DND-41 (cell line): ENCODE results near the gene IMPG1.

ENCODE experiments used
- ATAC-seq: fragments of 200-7000 bp; cut with Tn5 transposase; 3 replicates; pipeline ENCODE4 v1.9.1; 2021; ENCODE audit warnings: low read depth; ENCODE audit not compliant: insufficient read depth
- DNase-seq: peaks from one replicate; pipeline ENCODE4 v3.0.0-alpha.2; 2020
- H2AFZ ChIP-seq: 2 replicates; pipeline ENCODE4 v1.6.0; 2012; ENCODE audit warnings: low read depth, low read length
- H3K27ac ChIP-seq: 2 replicates; pipeline ENCODE4 v1.5.1; 2012; ENCODE audit warnings: low read length, inconsistent platforms
- H3K27me3 ChIP-seq: fragments of 200-600 bp; sonication (generic); 2 replicates; pipeline ENCODE4 v1.6.0; 2012; ENCODE audit warnings: low read length, mild to moderate bottlenecking, inconsistent platforms; ENCODE audit not compliant: insufficient read depth, poor library complexity
- H3K36me3 ChIP-seq: 2 replicates; pipeline ENCODE4 v1.5.1; 2012; ENCODE audit warnings: low read length, inconsistent platforms; ENCODE audit not compliant: insufficient read depth
- H3K4me1 ChIP-seq: 2 replicates; pipeline ENCODE4 v1.5.1; 2012; ENCODE audit warnings: mild to moderate bottlenecking, low read length; ENCODE audit not compliant: insufficient read depth
- H3K4me2 ChIP-seq: 2 replicates; pipeline ENCODE4 v1.6.0; 2012; ENCODE audit warnings: mild to moderate bottlenecking, moderate library complexity, low read length, inconsistent platforms; ENCODE audit not compliant: insufficient read depth
- H3K4me3 ChIP-seq, 2 experiments: fragments of 200-600 bp in 1 of 2; shearing (Covaris generic) in 1 of 2; 2 replicates each; pipeline ENCODE4 v1.5.1; 2012 to 2016; ENCODE audit warnings: inconsistent platforms in 2 of 2, low read length in 2 of 2, mild to moderate bottlenecking in 2 of 2, low read depth in 1 of 2, moderate library complexity in 1 of 2
- H3K79me2 ChIP-seq: 2 replicates; pipeline ENCODE4 v1.6.0; 2012; ENCODE audit warnings: low read length, inconsistent platforms; ENCODE audit not compliant: insufficient read depth
- H3K9ac ChIP-seq: 2 replicates; pipeline ENCODE4 v1.6.0; 2012; ENCODE audit warnings: low read depth, mild to moderate bottlenecking, inconsistent platforms, low read length, moderate library complexity
- H3K9me3 ChIP-seq: 2 replicates; pipeline ENCODE4 v1.5.1; 2012; ENCODE audit warnings: low read length, moderate library complexity, mild to moderate bottlenecking, inconsistent platforms; ENCODE audit not compliant: insufficient read depth, severe bottlenecking
- H4K20me1 ChIP-seq: 2 replicates; pipeline ENCODE4 v1.6.0; 2012; ENCODE audit warnings: low read length; ENCODE audit not compliant: insufficient read depth
- CTCF ChIP-seq: IDR thresholded peaks from 2 replicates; pipeline ENCODE4 v1.5.1; 2012; ENCODE audit warnings: borderline replicate concordance, low read length, moderate library complexity, mild to moderate bottlenecking; ENCODE audit not compliant: poor library complexity, severe bottlenecking; ENCODE audit errors: extremely low read depth
- EZH2 ChIP-seq: IDR thresholded peaks from 3 replicates; pipeline ENCODE4 v1.6.1; 2012; ENCODE audit warnings: borderline replicate concordance, low read depth, mild to moderate bottlenecking, moderate library complexity, low read length, inconsistent platforms; ENCODE audit not compliant: severe bottlenecking

Gene IMPG1

GRCh38 chr6:75952128-75952527 is 120.3 kb downstream of the IMPG1 start:
- H3K36me3 ChIP-seq: no peaks in the 10 kb centered on the region
- no peak for TF ChIP-seq CTCF
- no peak for TF ChIP-seq EZH2
- H3K4me1 ChIP-seq: no peaks in the 10 kb centered on the region
- no peak overlapping the region for H2AFZ ChIP-seq
- no peaks in the 10 kb centered on the region for H3K79me2 ChIP-seq
- no peak overlapping the region for H3K9ac ChIP-seq
- no peak overlapping the region for H3K4me2 ChIP-seq
- no peaks in the 10 kb centered on the region for H4K20me1 ChIP-seq
- H3K27ac ChIP-seq: no peak overlapping the region
- H3K9me3 ChIP-seq: no peaks in the 10 kb centered on the region
- no peaks in the 10 kb centered on the region for H3K27me3 ChIP-seq
- ATAC-seq: no peak
- H3K4me3 ChIP-seq: no peak overlapping the region
- DNase-seq: no peak

GRCh38 chr6:75947935-75948334 is 124.5 kb downstream of the IMPG1 start:
- H3K27me3 ChIP-seq: no peaks in the 10 kb centered on the region
- H3K79me2 ChIP-seq: no peaks in the 10 kb centered on the region
- no peaks in the 10 kb centered on the region for H3K9me3 ChIP-seq
- H3K36me3 ChIP-seq: no peaks in the 10 kb centered on the region
- no peaks in the 10 kb centered on the region for H4K20me1 ChIP-seq
- H3K27ac ChIP-seq: no peak overlapping the region
- DNase-seq: no peak
- H3K4me1 ChIP-seq: no peaks in the 10 kb centered on the region
- H2AFZ ChIP-seq: no peak overlapping the region
- H3K4me2 ChIP-seq: no peak overlapping the region
- H3K4me3 ChIP-seq: no peak overlapping the region
- no peak for TF ChIP-seq CTCF
- no peak for ATAC-seq
- no peak overlapping the region for H3K9ac ChIP-seq

GRCh38 chr6:75946146-75946831 is 126.2 kb downstream of the IMPG1 start:
- no peak for ATAC-seq
- Histone ChIP-seq H3K27me3 (no peaks in the 10 kb centered on the region), H3K9me3 (no peaks in the 10 kb centered on the region), H3K4me1 (no peaks in the 10 kb centered on the region), H4K20me1 (no peaks in the 10 kb centered on the region), H3K36me3 (no peaks in the 10 kb centered on the region), H2AFZ (no peak overlapping the region), H3K9ac (no peak overlapping the region), H3K27ac (no peak overlapping the region), H3K4me2 (no peak overlapping the region), H3K4me3 (no peak overlapping the region), H3K79me2 (no peaks in the 10 kb centered on the region)
- no peak for DNase-seq
- TF ChIP-seq EZH2 (no peak), CTCF (no peak)
